ENCODE measurements around the gene DHX15. TPM values are rescaled to one million over a fixed set of nuclear protein-coding genes. Genes with fewer than 3 reads are reported as not detected.

Gene DHX15
- total RNA-seq, 1 experiment from 2014 or later: 157 TPM

DNA sequence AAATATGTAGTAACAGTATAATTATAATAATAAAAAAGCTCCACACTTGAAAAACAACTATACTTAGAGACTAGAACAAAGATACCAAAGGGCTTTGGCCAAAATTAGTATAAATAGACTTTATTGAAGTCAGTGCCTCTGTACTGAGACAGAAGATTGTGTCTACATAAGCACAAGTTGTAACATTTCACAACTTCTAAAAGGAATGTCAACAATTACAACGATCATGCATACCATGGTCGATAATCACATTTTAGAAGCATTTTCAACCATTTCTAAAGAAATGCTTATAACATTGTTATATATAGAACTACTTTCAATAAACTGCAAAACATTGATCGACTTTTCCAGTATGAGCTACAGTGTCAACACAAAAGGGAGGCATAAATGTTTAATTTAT, 57.0 kb downstream of the DHX15 start:
- TF ChIP-seq EZH2 (IDR thresholded peaks at IDR 0.05; ENCODE audit: low read depth) (no peak), CTCF (conservative IDR thresholded peaks at IDR 0.05) (no peak)
- Histone ChIP-seq H3K4me3 (no peak overlapping the region), H3K4me1 (replicated peaks; ENCODE audit: insufficient read depth) (no peaks in the 10 kb centered on the region), H3K27ac (no peak overlapping the region), H3K27me3 (ENCODE audit: insufficient read depth, low read depth) (no peaks in the 10 kb centered on the region), H3K79me2 (ENCODE audit: low read depth) (peaks cover 46% of the 10 kb centered on the region), H4K20me1 (ENCODE audit: insufficient read depth) (peaks cover 17% of the 10 kb centered on the region), H3K9me2 (ENCODE audit: insufficient read depth) (no peaks in the 10 kb centered on the region), H3K4me2 (no peak overlapping the region), H3F3A (ENCODE audit: insufficient read depth, low read depth) (peaks cover 37% of the 10 kb centered on the region), H3K36me3 (ENCODE audit: low read depth) (peaks cover 49% of the 10 kb centered on the region), H2AFZ (no peak overlapping the region), H3K9me3 (ENCODE audit: insufficient read depth, low read depth) (no peaks in the 10 kb centered on the region; the same call in 1 of the 2 replicates)
- intact Hi-C loops (cut with micrococcal nuclease; ENCODE audit: unreplicated experiment): no loop called here
- no TSS peak for BruUV-seq (replicated peaks)
- DNase-seq: no peak
- CTCF ChIA-PET: no interaction called here
- POLR2A ChIA-PET (ENCODE audit: unreplicated experiment): no interaction called here

GRCh38 chr4:24521544-24521943, 62.8 kb downstream of the DHX15 start:
- Histone ChIP-seq H3K79me2 (ENCODE audit: low read depth) (peaks cover 44% of the 10 kb centered on the region), H3K4me2 (no peak overlapping the region)
- POLR2A ChIA-PET (ENCODE audit: unreplicated experiment): interaction anchor here (0.6 kb wide), 1 partner anchor 62 kb away, joined by 5 read pairs; no protein-coding TSS in a partner anchor

DNA sequence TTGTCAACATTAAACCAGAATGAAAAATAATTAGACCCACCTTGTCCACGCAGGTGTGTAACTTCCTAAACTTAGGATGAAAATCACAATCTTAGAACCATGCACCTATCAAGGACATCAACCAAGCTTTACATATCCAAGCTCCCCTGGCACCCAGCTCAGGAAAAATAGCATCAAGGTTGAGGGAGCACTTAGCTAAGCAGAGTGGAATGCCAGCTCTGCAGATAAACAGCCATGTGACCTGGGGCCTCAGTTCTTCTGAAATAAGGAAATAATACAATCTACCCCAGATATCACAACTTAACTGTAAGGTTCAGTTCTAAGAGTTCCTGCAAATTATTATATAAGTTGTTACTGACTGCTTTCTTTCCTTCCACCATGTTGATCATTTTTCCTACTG, 64.7 kb downstream of the DHX15 start:
- Histone ChIP-seq H3K36me3 (ENCODE audit: low read depth) (peaks cover 10% of the 10 kb centered on the region), H3K9me3 (ENCODE audit: insufficient read depth, low read depth) (no peaks in the 10 kb centered on the region), H3K9me2 (ENCODE audit: insufficient read depth) (no peaks in the 10 kb centered on the region), H3K4me3 (no peak overlapping the region), H3F3A (ENCODE audit: insufficient read depth, low read depth) (peaks cover 16% of the 10 kb centered on the region), H3K4me1 (replicated peaks; ENCODE audit: insufficient read depth) (no peaks in the 10 kb centered on the region), H3K27ac (no peak overlapping the region), H4K20me1 (ENCODE audit: insufficient read depth) (peaks cover 20% of the 10 kb centered on the region), H3K79me2 (ENCODE audit: low read depth) (peaks cover 28% of the 10 kb centered on the region), H3K4me2 (no peak overlapping the region), H2AFZ (no peak overlapping the region), H3K27me3 (ENCODE audit: insufficient read depth, low read depth) (no peaks in the 10 kb centered on the region)
- ChIA-PET POLR2A (ENCODE audit: unreplicated experiment) (no interaction called here), CTCF (no interaction called here)
- BruUV-seq (replicated peaks): no TSS peak
- DNase-seq: no peak
- no peak for TF ChIP-seq EZH2 (IDR thresholded peaks at IDR 0.05; ENCODE audit: low read depth)
- no peak for TF ChIP-seq CTCF (conservative IDR thresholded peaks at IDR 0.05)
- intact Hi-C loops (cut with micrococcal nuclease; ENCODE audit: unreplicated experiment): no loop called here

More at GRCh38 chr4:24521544-24521943, 62.8 kb downstream of the DHX15 start:
- Histone ChIP-seq H4K20me1 (ENCODE audit: insufficient read depth) (peaks cover 24% of the 10 kb centered on the region), H3K9me2 (ENCODE audit: insufficient read depth) (no peaks in the 10 kb centered on the region), H3K27me3 (ENCODE audit: insufficient read depth, low read depth) (no peaks in the 10 kb centered on the region), H3K27ac (no peak overlapping the region), H3K4me1 (replicated peaks; ENCODE audit: insufficient read depth) (no peaks in the 10 kb centered on the region), H3F3A (ENCODE audit: insufficient read depth, low read depth) (peaks cover 6% of the 10 kb centered on the region), H3K4me3 (no peak overlapping the region), H3K9me3 (ENCODE audit: insufficient read depth, low read depth) (no peaks in the 10 kb centered on the region), H3K36me3 (ENCODE audit: low read depth) (peaks cover 25% of the 10 kb centered on the region), H2AFZ (no peak overlapping the region)
- intact Hi-C loops (cut with micrococcal nuclease; ENCODE audit: unreplicated experiment): no loop called here
- DNase-seq: no peak
- TF ChIP-seq CTCF (conservative IDR thresholded peaks at IDR 0.05) (no peak), EZH2 (IDR thresholded peaks at IDR 0.05; ENCODE audit: low read depth) (no peak)
- CTCF ChIA-PET: no interaction called here
- no TSS peak for BruUV-seq (replicated peaks)
